Stimulated activated CD8-positive, alpha-beta memory T cell treated with anti-CD3 and anti-CD28 coated beads, Interleukin-2, amount 100 ng/mL, for 1 hour (primary cell): ENCODE results near the gene SGK1.
"Not testable (repeated sequence)": the region's sequence is repeated elsewhere in the genome, so short reads cannot be mapped to it uniquely, and the experiment has no call there.

Experiments used
- DNase-seq, 2 donors: peaks; one replicate each; pipeline ENCODE4 v3.0.0-alpha.2; 2020; ENCODE audit warnings: low read depth in 2 of 2

Gene SGK1

GRCh38 chr6:134253681-134254080, 64.2 kb downstream of the SGK1 start:
- DNase-seq, result no peak

DNA sequence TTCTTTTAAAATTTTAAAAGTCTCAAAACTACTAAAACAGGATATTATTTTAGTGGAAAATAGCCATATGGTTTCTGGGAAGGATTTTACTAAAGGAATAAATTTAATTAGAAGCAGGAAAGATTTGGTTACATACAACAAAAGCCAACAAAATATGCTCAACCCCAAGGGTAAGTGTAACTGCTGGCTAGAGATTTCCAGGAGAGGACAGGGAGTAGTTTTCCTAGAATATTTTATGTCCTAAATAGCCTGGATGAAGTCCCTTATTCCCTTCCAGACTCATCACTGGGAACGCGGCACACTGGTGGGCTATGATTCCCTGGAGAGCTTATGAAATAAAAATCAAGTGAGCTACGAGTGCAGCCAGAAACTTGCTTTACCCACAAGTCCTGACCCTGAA, 66.6 kb downstream of the SGK1 start:
- no peak for DNase-seq

GRCh38 chr6:134250776-134251175, 67.1 kb downstream of the SGK1 start:
- DNase-seq, result no peak

- DNase-seq, result no peak
These were observed 67.9 kb downstream of the SGK1 start for GRCh38 chr6:134249759-134250602.

GRCh38 chr6:134249239-134249758, 68.6 kb downstream of the SGK1 start:
- DNase-seq, result no peak

GRCh38 chr6:134247844-134248580, 69.9 kb downstream of the SGK1 start:
- no peak for DNase-seq

GRCh38 chr6:134247231-134247833, 70.6 kb downstream of the SGK1 start:
- DNase-seq, result peak; percentile 17 to 31

DNA sequence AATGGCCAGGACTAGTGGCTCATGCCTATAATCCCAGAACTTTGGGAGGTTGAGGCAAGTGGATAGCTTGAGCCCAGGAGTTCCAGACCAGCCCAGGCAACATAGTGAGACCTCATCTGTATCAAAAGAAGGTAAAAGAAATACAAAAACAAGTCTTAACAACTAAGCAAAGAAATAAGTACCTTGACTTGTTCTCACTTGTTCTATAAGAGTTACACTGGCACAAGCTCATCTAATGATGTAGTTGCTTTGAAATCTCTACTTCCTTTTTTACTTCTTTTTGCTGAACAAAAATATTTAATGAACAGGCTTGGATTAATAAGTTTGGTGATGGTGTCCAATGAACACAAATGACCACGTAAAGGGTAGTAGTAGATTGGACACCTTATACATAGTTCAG, 72.2 kb downstream of the SGK1 start:
- DNase-seq, result no peak

- no peak for DNase-seq
These were observed 72.9 kb downstream of the SGK1 start for GRCh38 chr6:134245041-134245440.

GRCh38 chr6:134240665-134241431, 77.1 kb downstream of the SGK1 start:
- peak; percentile 52 to 75 for DNase-seq

DNA sequence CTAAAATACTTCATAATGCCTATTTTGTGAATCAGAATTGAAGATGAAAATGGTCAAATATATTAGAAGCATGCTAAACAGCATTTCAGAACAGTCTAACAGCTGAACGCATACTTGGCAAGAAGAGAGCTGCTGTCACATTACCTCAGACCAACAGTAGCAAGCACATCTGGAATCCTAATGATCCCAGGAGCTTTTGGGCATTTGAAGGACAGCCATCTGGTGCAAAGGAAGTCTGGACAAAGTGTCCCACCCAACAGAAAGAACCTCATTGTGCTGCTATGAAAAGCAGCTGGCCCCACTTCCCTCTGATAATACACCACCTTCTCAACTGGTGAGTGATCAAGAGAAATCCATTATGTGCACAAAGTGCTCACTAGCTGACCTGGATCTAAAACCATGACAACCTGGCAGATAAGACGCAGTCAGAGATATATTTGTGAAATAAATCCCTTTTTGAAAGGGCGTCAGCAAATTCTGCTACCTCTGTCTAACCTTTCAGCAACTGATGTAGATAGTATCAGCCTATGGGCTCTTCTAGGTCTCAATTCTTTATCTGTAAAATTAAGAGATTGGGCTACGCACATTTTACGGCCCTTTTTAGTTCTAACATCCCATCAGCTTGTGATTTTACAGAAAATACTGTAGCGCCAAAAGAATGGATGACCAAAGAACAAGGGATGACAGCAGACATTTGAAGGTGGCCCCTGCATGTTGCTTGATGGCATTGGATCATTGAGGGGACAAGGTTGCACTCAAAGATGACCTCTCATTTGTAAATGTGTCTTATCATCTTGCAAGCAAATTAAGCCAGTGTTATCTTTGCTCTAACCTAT, 78.7 kb downstream of the SGK1 start:
- DNase-seq, result no peak

DNA sequence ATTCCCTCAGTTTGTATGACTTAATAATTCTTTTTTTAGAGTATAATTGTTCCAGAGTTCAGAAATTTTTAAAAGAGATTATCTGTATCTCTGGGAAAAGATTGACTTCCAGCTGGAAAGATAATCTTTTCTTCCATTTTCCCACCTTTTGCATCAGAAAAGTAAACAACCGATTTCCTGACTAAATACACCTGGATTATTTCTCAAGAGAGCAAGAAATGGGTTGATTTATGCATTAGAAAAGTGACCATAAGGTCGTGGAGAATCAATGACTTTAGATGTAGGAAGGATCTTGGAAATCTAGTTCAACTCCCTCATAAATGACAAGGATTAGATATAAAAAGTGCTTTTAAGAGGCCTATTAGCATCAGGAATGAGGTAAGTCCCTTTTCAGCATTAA, 79.9 kb downstream of the SGK1 start:
- DNase-seq, result no peak

GRCh38 chr6:134235937-134236751, 81.8 kb downstream of the SGK1 start:
- DNase-seq, result no peak

DNA sequence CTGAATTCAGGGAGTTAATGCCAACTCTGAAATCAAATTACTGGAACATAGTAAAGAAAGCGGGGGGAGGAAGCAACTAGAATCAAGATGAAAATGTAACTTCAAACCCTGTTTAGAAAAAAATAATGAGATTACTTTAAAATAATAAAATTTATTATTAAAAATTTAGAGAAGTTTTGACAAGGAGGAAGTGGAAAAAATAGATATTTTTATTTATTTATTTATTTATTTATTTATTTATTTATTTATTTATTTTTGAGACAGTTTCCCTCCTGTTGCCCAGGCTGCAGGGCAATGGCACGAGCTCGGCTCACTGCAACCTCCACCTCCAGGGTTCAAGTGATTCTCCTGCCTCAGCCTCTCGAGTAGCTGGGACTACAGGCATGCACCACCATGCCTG, 82.6 kb downstream of the SGK1 start:
- DNase-seq, result not testable (repeated sequence)

- DNase-seq, result no peak
These were observed 84.5 kb downstream of the SGK1 start for GRCh38 chr6:134233180-134233955.

- DNase-seq, result no peak
These were observed 87.0 kb downstream of the SGK1 start for GRCh38 chr6:134230940-134231339.

DNA sequence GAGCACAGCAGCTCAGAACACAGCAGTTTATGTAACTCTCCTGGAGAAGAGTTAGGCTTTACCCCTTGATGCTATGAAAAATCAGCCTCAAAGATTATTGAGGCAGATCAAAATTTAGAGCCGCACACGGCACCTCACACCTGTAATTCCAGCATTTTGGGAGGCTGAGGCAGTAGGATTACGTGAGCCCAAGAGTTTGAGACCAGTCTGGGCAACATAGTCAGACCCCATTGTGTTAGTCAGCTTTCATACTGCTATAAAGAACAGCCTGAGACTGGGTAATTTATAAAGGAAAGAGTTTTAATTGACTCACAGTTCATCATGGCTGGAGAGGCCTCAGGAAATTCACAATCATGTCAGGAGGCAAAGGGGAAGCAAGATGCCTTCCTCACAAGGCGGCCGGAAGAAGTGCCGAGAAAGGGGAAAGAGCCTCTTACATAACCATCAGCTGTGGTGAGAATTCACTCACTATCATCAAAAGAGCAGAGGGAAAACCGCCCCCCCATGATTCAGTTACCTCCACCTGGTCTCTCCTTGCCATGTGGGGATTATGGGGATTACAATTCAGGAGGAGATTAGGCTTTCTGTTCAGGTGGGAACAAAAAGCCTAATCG, 87.7 kb downstream of the SGK1 start:
- no peak for DNase-seq

- DNase-seq, result no peak
These were observed 88.4 kb downstream of the SGK1 start for GRCh38 chr6:134229520-134229919.
